Fibroblast of lung (primary cell): ENCODE measurements around the gene TBC1D19. TPM values are rescaled to one million over a fixed set of nuclear protein-coding genes. Genes with fewer than 3 reads are reported as not detected.
A peak's percentile ranks its signal among the peaks of the same experiment; 100 is the strongest.

Source experiments
- DNase-seq, 2 donors: peaks; one replicate each; pipeline versions ENCODE4 v3.0.0 to v3.0.0-alpha.2; 2010; ENCODE audit warnings: low read depth in 2 of 2
- H2AFZ ChIP-seq: 2 replicates; pipeline ENCODE4 v1.5.1; 2012; ENCODE audit warnings: low read length, control low read depth, inconsistent platforms
- H3K27ac ChIP-seq: 2 replicates; pipeline ENCODE4 v1.5.1; 2011; ENCODE audit warnings: low read length, control low read depth; ENCODE audit not compliant: insufficient read depth
- H3K27me3 ChIP-seq: 2 replicates; pipeline ENCODE4 v1.5.1; 2011; ENCODE audit warnings: mild to moderate bottlenecking, low read length; ENCODE audit not compliant: control insufficient read depth, insufficient read depth
- H3K36me3 ChIP-seq: 2 replicates; pipeline ENCODE4 v1.5.1; 2011; ENCODE audit warnings: low read length; ENCODE audit not compliant: control insufficient read depth, insufficient read depth
- H3K4me1 ChIP-seq: 2 replicates; pipeline ENCODE4 v1.5.1; 2011; ENCODE audit warnings: low read length; ENCODE audit not compliant: control insufficient read depth, insufficient read depth; ENCODE audit errors: extremely low read depth
- H3K4me2 ChIP-seq: 2 replicates; pipeline ENCODE4 v1.5.1; 2011; ENCODE audit warnings: low read length, control low read depth; ENCODE audit not compliant: insufficient read depth; ENCODE audit errors: extremely low read depth
- H3K4me3 ChIP-seq, 4 experiments: fragments of 200-600 bp in 1 of 4; sonication (generic) in 1 of 4; replicated peaks in 1 of 4; 2 replicates each; pipeline ENCODE4 v1.5.1; 2011 to 2016; ENCODE audit warnings: low read length in 4 of 4, low read depth in 3 of 4, mild to moderate bottlenecking in 3 of 4, control low read depth in 2 of 4, inconsistent platforms in 1 of 4, mixed read lengths in 1 of 4; ENCODE audit not compliant: insufficient read depth in 1 of 4; ENCODE audit errors: control extremely low read depth in 1 of 4
- H3K79me2 ChIP-seq: 2 replicates; pipeline ENCODE4 v1.5.1; 2012; ENCODE audit warnings: mild to moderate bottlenecking, low read length, inconsistent platforms; ENCODE audit not compliant: control insufficient read depth, insufficient read depth
- H3K9ac ChIP-seq: 2 replicates; pipeline ENCODE4 v1.5.1; 2011; ENCODE audit warnings: mild to moderate bottlenecking, low read length, control low read depth; ENCODE audit not compliant: insufficient read depth
- H3K9me3 ChIP-seq: 2 replicates; pipeline ENCODE4 v1.5.1; 2012; ENCODE audit warnings: low read depth, low read length; ENCODE audit not compliant: control insufficient read depth, insufficient read depth
- H4K20me1 ChIP-seq: 2 replicates; pipeline ENCODE4 v1.5.1; 2011; ENCODE audit warnings: low read length; ENCODE audit not compliant: control insufficient read depth, insufficient read depth; ENCODE audit errors: extremely low read depth
- EZH2 ChIP-seq: IDR thresholded peaks from 2 replicates; pipeline ENCODE4 v1.5.1; 2012; ENCODE audit warnings: low read length, control low read depth, mild to moderate bottlenecking; ENCODE audit errors: missing control alignments
- polyA plus RNA-seq, 2 donors: library from polyadenylated mRNA; depleted of rRNA in 1 of 2; stranded (reverse) in 1 of 2; unstranded in 1 of 2; fragments of >200 nt; gene quantifications; 2 replicates each; pipeline ENCODE4 v1.2.1, GENCODE V29; 2011 to 2012; ENCODE audit warnings: missing spikeins in 1 of 2
- total RNA-seq: library from RNA; depleted of rRNA; stranded (reverse); fragments of >200 nt; gene quantifications from 2 replicates; pipeline ENCODE4 v1.2.1, GENCODE V29; 2014
- TF ChIP-seq, protein P1 (sequence below), 2 donors: IDR thresholded peaks in 1 of 2; conservative IDR thresholded peaks in 1 of 2; 1 replicate in 1 of 2; 2 replicates in 1 of 2; pipeline ENCODE4 v1.5.1; 2011 to 2012; ENCODE audit warnings: low read length in 2 of 2, control low read depth in 1 of 2, inconsistent platforms in 1 of 2, low read depth in 1 of 2, mild to moderate bottlenecking in 1 of 2

The TBC1D19 gene
- total and polyA plus RNA-seq, 2 donors (not counting 1 experiment from before 2014, with no cell fraction given) = 38.2 to 132 TPM

DNA sequence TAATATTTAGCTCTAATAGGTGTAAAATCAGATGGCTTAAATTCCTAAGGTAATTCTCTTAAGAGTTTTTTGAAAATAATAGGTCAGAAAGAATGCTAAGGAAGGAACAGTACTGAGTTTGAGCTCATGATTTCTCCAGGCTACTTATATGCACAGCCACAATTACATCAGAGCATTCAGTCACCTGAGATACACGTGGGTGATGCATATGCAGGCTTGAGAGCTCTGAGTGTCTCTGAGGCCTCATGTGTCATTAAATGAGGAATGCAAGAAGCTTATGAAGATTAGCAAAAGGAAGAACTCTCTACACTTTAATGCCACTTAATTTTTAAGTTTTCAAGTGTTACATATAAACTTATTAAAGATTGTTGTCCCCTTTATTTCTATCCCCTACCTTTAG, 152.7 kb downstream of the TBC1D19 start:
- H3K36me3 ChIP-seq = no peaks in the 10 kb centered on the region
- DNase-seq = peak in 1 of 2 donors; percentile 58
- H3K27me3 ChIP-seq = no peaks in the 10 kb centered on the region
- H2AFZ ChIP-seq = no peak overlapping the region
- H4K20me1 ChIP-seq = no peaks in the 10 kb centered on the region
- H3K79me2 ChIP-seq = no peaks in the 10 kb centered on the region
- H3K27ac ChIP-seq = no peak overlapping the region
- no peaks in the 10 kb centered on the region for H3K4me1 ChIP-seq
- H3K4me3 ChIP-seq = no peak overlapping the region
- H3K9me3 ChIP-seq = no peaks in the 10 kb centered on the region
- TF ChIP-seq EZH2 = no peak
- TF ChIP-seq, protein P1, sequence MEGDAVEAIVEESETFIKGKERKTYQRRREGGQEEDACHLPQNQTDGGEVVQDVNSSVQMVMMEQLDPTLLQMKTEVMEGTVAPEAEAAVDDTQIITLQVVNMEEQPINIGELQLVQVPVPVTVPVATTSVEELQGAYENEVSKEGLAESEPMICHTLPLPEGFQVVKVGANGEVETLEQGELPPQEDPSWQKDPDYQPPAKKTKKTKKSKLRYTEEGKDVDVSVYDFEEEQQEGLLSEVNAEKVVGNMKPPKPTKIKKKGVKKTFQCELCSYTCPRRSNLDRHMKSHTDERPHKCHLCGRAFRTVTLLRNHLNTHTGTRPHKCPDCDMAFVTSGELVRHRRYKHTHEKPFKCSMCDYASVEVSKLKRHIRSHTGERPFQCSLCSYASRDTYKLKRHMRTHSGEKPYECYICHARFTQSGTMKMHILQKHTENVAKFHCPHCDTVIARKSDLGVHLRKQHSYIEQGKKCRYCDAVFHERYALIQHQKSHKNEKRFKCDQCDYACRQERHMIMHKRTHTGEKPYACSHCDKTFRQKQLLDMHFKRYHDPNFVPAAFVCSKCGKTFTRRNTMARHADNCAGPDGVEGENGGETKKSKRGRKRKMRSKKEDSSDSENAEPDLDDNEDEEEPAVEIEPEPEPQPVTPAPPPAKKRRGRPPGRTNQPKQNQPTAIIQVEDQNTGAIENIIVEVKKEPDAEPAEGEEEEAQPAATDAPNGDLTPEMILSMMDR (conservative IDR thresholded peaks at IDR 0.05 in 1 of 2, IDR thresholded peaks at IDR 0.05 in 1 of 2; ENCODE audit: low read depth in 1 of 2, low read length in 2 of 2) = no peak
- no peak overlapping the region for H3K4me2 ChIP-seq
- H3K9ac ChIP-seq = no peak overlapping the region

DNA sequence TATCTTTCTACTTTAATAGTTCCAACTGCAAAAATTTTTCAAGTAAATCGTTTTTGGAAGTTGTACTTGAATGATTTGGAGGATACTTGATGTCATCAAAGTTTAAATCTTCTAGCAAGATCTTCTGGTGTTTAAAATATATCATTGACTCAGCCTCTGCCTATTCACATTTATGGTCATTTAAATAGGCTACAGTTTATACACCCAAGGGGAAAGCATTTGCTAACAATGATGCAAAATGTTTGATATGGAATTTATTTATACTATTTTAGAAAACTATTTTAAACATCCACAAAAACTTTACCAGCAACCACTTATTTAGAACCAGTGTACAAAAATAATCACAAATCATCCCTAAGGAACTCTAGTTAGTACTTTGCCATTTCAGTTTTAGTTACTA, 153.5 kb downstream of the TBC1D19 start:
- no peaks in the 10 kb centered on the region for H3K79me2 ChIP-seq
- no peak overlapping the region for H2AFZ ChIP-seq
- H4K20me1 ChIP-seq = no peaks in the 10 kb centered on the region
- no peaks in the 10 kb centered on the region for H3K27me3 ChIP-seq
- no peak for DNase-seq
- TF ChIP-seq EZH2 = no peak
- TF ChIP-seq, protein P1 (conservative IDR thresholded peaks at IDR 0.05 in 1 of 2, IDR thresholded peaks at IDR 0.05 in 1 of 2; ENCODE audit: low read depth in 1 of 2, low read length in 2 of 2) = no peak
- no peaks in the 10 kb centered on the region for H3K36me3 ChIP-seq
- H3K4me3 ChIP-seq = no peak overlapping the region
- H3K27ac ChIP-seq = no peak overlapping the region
- H3K9ac ChIP-seq = no peak overlapping the region
- H3K4me2 ChIP-seq = no peak overlapping the region
- no peaks in the 10 kb centered on the region for H3K9me3 ChIP-seq
- H3K4me1 ChIP-seq = no peaks in the 10 kb centered on the region

DNA sequence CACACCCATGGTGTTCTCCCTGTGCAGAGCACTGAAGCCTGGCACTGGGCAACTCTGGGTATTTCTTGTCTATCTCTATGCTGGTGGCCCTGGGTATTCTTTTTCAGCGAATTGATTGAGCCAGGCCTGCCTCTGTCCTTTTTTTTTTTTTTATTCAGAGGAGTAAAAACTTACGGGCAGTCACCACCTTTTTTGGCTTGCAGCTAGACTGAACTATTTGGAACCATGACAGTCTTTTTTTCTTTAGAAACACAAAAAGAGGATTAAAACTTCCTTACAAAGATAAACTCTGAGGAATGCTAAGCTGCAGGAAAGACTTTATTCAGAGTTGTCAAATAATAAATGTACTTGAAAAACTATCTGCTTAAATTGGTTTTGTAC, 157.6 kb downstream of the TBC1D19 start:
- no peak for TF ChIP-seq EZH2
- TF ChIP-seq, protein P1 (conservative IDR thresholded peaks at IDR 0.05 in 1 of 2, IDR thresholded peaks at IDR 0.05 in 1 of 2; ENCODE audit: low read depth in 1 of 2, low read length in 2 of 2) = no peak
- no peaks in the 10 kb centered on the region for H4K20me1 ChIP-seq
- no peak overlapping the region for H3K4me2 ChIP-seq
- H3K9me3 ChIP-seq = no peaks in the 10 kb centered on the region
- DNase-seq = peak in 1 of 2 donors; percentile 70
- no peak overlapping the region for H2AFZ ChIP-seq
- H3K9ac ChIP-seq = no peak overlapping the region
- no peaks in the 10 kb centered on the region for H3K27me3 ChIP-seq
- no peaks in the 10 kb centered on the region for H3K4me1 ChIP-seq
- no peak overlapping the region for H3K27ac ChIP-seq
- no peak overlapping the region for H3K4me3 ChIP-seq
- H3K79me2 ChIP-seq = no peaks in the 10 kb centered on the region
- no peaks in the 10 kb centered on the region for H3K36me3 ChIP-seq
